Activated CD8-positive, alpha-beta T cell treated with anti-CD3 and anti-CD28 coated beads for 36 hours (primary cell): ENCODE measurements around the gene MPHOSPH8. TPM values are rescaled to one million over a fixed set of nuclear protein-coding genes. Genes with fewer than 3 reads are reported as not detected.
"Not testable (repeated sequence)": the region's sequence is repeated elsewhere in the genome, so short reads cannot be mapped to it uniquely, and the experiment has no call there.

ENCODE experiments used
- ATAC-seq: fragments of 200-7000 bp; cut with Tn5 transposase; one replicate; pipeline ENCODE4 v1.10.0; 2021; ENCODE audit warnings: mild to moderate bottlenecking, moderate library complexity
- CTCF ChIA-PET: fragments of 350-600 bp; sonication (Branson Sonifier 250); formaldehyde crosslinking; loops from one replicate; lab custom pipeline; 2021; ENCODE audit warnings: antibody characterized with exemption; lab: Charles Lee
- POLR2A ChIA-PET: fragments of 350-600 bp; sonication (Branson Sonifier 250); formaldehyde crosslinking; loops from one replicate; lab custom pipeline; 2021; ENCODE audit warnings: antibody characterized with exemption; lab: Charles Lee
- DNase-seq: peaks from one replicate; pipeline ENCODE4 v3.0.0-alpha.2; 2020
- H3K27ac Mint-ChIP-seq: one replicate; pipeline ENCODE4 v1.8.0; 2021; ENCODE audit warnings: mild to moderate bottlenecking, mixed read lengths
- H3K27me3 Mint-ChIP-seq: one replicate; pipeline ENCODE4 v1.8.0; 2021; ENCODE audit warnings: mixed read lengths
- H3K36me3 Mint-ChIP-seq: one replicate; pipeline ENCODE4 v1.8.0; 2021; ENCODE audit warnings: low read depth, mixed read lengths
- H3K4me1 Mint-ChIP-seq: one replicate; pipeline ENCODE4 v1.8.0; 2021; ENCODE audit warnings: low read depth, mixed read lengths
- H3K4me3 Mint-ChIP-seq: one replicate; pipeline ENCODE4 v1.8.0; 2021; ENCODE audit warnings: mild to moderate bottlenecking, moderate library complexity, mixed read lengths
- H3K9me3 Mint-ChIP-seq: one replicate; pipeline ENCODE4 v1.8.0; 2021; ENCODE audit warnings: mixed read lengths
- intact Hi-C: fragments of 100-400 bp; cut with micrococcal nuclease; formaldehyde crosslinking; loops from one replicate; pipeline ENCODE4 v1.10.0; 2022
- total RNA-seq, 2 experiments: library from RNA; stranded (reverse); gene quantifications; one replicate each; pipeline ENCODE4 v1.2.3, GENCODE V29; 2021
- TF ChIP-seq, protein P1 (sequence below): fragments of 200-600 bp; IDR thresholded peaks from one replicate; pipeline ENCODE4 v1.8.0; 2022; ENCODE audit warnings: antibody characterized with exemption, mild to moderate bottlenecking

Gene MPHOSPH8
- total RNA-seq, 2 experiments from 2014 or later = 26.9 to 27.4 TPM

DNA sequence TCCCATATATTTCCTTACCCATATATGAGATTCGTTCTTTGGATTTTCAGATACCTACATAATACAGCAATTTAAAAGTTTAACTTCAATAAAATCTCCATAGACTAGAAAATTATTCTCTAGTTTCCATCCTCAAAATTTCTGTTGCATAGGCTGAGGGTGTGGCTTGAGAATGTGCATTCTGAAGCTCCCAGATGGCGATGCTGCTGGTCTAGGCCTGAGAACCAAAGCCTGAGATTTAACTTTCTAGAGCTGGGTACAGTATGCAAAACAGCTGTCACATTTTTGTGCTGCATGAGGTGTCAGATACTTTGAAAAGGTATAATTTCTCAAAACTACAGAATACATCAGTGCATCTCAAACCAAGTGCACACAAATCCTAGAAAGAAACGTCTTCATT, 42.7 kb downstream of the MPHOSPH8 start:
- POLR2A ChIA-PET = no interaction called here
- ATAC-seq (no peak), DNase-seq (no peak)
- no peak overlapping the region for H3K4me3 Mint-ChIP-seq
- H3K9me3 Mint-ChIP-seq = no peaks in the 10 kb centered on the region
- peak overlapping the region; percentile 76 for H3K27ac Mint-ChIP-seq
- TF ChIP-seq, protein P1, sequence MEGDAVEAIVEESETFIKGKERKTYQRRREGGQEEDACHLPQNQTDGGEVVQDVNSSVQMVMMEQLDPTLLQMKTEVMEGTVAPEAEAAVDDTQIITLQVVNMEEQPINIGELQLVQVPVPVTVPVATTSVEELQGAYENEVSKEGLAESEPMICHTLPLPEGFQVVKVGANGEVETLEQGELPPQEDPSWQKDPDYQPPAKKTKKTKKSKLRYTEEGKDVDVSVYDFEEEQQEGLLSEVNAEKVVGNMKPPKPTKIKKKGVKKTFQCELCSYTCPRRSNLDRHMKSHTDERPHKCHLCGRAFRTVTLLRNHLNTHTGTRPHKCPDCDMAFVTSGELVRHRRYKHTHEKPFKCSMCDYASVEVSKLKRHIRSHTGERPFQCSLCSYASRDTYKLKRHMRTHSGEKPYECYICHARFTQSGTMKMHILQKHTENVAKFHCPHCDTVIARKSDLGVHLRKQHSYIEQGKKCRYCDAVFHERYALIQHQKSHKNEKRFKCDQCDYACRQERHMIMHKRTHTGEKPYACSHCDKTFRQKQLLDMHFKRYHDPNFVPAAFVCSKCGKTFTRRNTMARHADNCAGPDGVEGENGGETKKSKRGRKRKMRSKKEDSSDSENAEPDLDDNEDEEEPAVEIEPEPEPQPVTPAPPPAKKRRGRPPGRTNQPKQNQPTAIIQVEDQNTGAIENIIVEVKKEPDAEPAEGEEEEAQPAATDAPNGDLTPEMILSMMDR = no peak
- H3K36me3 Mint-ChIP-seq = peaks cover 35% of the 10 kb centered on the region
- H3K27me3 Mint-ChIP-seq = no peaks in the 10 kb centered on the region
- intact Hi-C loops = no loop called here
- peaks cover 17% of the 10 kb centered on the region for H3K4me1 Mint-ChIP-seq
- CTCF ChIA-PET = no interaction called here

DNA sequence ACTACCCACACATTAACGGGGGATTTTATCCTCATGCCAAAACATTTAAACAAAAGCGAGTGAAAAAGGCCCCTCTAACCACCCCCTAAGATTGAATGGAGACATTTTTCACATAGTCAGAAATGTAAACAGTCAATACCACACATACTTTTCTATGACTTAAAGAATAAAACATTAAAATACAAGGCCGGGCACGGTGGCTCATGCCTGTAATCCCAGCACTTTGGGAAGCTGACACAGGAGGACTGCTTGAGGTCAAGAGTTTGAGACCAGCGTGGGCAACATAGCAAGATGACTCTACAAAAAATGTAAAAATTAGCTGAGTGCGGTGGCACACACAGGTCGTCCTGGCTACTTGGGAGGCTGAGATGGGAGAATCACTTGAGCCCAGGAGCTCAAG, 47.3 kb downstream of the MPHOSPH8 start:
- Mint-ChIP-seq H3K4me1 (peaks cover 38% of the 10 kb centered on the region), H3K36me3 (peaks cover 15% of the 10 kb centered on the region), H3K27ac (no peak overlapping the region), H3K4me3 (no peak overlapping the region), H3K9me3 (no peaks in the 10 kb centered on the region), H3K27me3 (no peaks in the 10 kb centered on the region)
- no peak for ATAC-seq
- intact Hi-C loops = loop anchor here (10.0 kb wide), 1 partner anchor 184 kb away; the partner anchor contains the start of gene ZMYM5
- CTCF ChIA-PET = no interaction called here
- TF ChIP-seq, protein P1 = no peak
- POLR2A ChIA-PET = no interaction called here
- no peak for DNase-seq

DNA sequence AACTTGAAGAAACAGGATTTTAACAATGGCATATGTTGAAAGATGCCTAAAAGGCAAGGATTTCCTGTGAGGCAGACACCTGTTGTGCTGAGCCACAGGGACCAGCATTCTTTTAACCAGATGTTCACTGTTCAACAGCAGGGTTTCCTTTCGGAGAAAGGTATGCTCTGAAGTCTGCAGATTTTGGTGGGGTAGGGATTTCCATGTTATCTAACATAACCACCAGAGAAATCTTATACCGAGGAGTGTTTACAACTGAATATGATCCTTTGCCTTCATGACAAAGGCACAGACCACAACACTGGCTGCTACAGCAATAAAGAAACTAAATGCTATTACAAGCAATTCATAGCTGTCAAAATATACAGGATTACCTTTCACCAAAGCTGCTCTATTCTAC, 48.1 kb downstream of the MPHOSPH8 start:
- ChIA-PET POLR2A (interaction anchor here (0.7 kb wide), 1 partner anchor 182 kb away, joined by 3 read pairs; the partner anchor contains the start of gene ZMYM5), CTCF (no interaction called here)
- peaks cover 37% of the 10 kb centered on the region for H3K4me1 Mint-ChIP-seq
- intact Hi-C loops = loop anchor here (10.0 kb wide), 1 partner anchor 183 kb away; the partner anchor contains the start of gene ZMYM5
- ATAC-seq = peak; percentile 76
- no peaks in the 10 kb centered on the region for H3K9me3 Mint-ChIP-seq
- no peaks in the 10 kb centered on the region for H3K27me3 Mint-ChIP-seq
- TF ChIP-seq, protein P1 = no peak
- no peak overlapping the region for H3K4me3 Mint-ChIP-seq
- H3K27ac Mint-ChIP-seq = peak overlapping the region; percentile 61
- peaks cover 15% of the 10 kb centered on the region for H3K36me3 Mint-ChIP-seq
- DNase-seq = peak; percentile 13

DNA sequence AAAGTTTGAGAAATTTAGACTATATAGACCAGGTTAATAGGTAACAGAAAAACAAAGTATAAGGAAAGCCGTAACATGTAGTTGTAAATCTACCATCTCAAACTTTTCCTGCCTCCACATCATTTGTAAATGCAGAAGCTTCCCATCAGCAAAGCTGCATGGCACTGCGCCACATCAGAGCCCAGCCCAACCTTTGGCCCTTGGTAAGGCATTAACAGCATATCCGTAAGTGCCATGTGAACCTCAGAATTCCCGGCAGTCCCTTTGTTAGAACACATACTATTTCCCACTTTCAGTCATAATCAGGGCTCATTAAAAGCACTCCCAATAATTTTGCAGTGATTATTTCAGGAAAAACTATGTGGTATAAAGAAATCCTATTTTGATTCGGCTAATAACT, 51.6 kb downstream of the MPHOSPH8 start:
- Mint-ChIP-seq H3K36me3 (peaks cover 13% of the 10 kb centered on the region), H3K27me3 (no peaks in the 10 kb centered on the region), H3K27ac (peak overlapping the region; percentile 48), H3K9me3 (no peaks in the 10 kb centered on the region), H3K4me1 (peaks cover 26% of the 10 kb centered on the region), H3K4me3 (no peak overlapping the region)
- TF ChIP-seq, protein P1 = no peak
- DNase-seq (no peak), ATAC-seq (no peak)
- intact Hi-C loops = loop anchor here (10.0 kb wide), 1 partner anchor 180 kb away; the partner anchor contains the start of gene ZMYM5
- CTCF ChIA-PET = no interaction called here
- POLR2A ChIA-PET = no interaction called here

DNA sequence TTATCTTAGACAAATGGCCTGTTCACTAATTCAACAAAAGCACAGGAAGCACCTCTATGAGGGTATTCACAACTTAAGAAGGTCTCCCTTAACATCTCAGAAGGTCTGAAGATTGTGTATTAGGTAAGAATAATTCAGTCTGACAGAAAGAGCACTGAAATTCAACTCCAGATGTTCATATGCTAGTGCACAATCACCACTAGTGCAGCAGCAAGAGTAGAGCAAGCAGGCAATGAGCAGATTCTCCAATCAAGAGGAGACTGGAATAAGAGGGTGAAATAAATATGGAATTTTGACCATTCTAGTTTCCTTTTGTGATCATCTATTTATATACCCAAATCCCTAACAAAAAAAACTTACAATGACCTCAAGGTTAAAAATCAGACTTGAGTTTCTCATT, 52.0 kb downstream of the MPHOSPH8 start:
- H3K27ac Mint-ChIP-seq = peak overlapping the region; percentile 48
- no peak for DNase-seq
- H3K27me3 Mint-ChIP-seq = no peaks in the 10 kb centered on the region
- H3K36me3 Mint-ChIP-seq = peaks cover 15% of the 10 kb centered on the region
- CTCF ChIA-PET = no interaction called here
- H3K4me3 Mint-ChIP-seq = no peak overlapping the region
- ATAC-seq = no peak
- POLR2A ChIA-PET = no interaction called here
- peaks cover 26% of the 10 kb centered on the region for H3K4me1 Mint-ChIP-seq
- intact Hi-C loops = loop anchor here (10.0 kb wide), 1 partner anchor 179 kb away; the partner anchor contains the start of gene ZMYM5
- H3K9me3 Mint-ChIP-seq = no peaks in the 10 kb centered on the region
- TF ChIP-seq, protein P1 = no peak

DNA sequence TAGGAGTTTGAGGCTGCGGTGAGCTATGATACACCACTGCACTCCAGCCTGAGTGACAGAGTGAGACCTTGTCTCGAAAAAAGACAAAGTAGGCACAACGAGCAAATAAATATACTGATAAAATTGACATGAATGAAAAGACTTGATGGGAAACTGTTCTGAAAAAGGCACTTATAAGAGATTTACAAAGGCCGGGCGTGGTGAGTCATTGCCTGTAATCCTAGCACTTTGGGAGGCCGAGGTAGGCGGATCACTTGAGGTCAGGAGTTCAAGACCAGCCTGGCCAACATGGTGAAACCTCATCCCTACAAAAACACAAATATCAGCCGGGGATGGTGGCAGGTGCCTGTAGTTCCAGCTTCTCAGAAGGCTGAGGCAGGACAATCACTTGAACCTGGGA, 58.0 kb downstream of the MPHOSPH8 start:
- CTCF ChIA-PET = interaction anchor here (1.5 to 1.8 kb wide), 2 partner anchors 8 to 14 kb away, joined by 4 to 5 read pairs; no protein-coding TSS in a partner anchor
- H3K27ac Mint-ChIP-seq, ATAC-seq, H3K4me3 Mint-ChIP-seq, H3K4me1 Mint-ChIP-seq, H3K27me3 Mint-ChIP-seq, intact Hi-C loops, POLR2A ChIA-PET, DNase-seq, H3K9me3 Mint-ChIP-seq: not testable (repeated sequence)
- H3K36me3 Mint-ChIP-seq = peaks cover 33% of the 10 kb centered on the region
